KOPT-K1 (cell line): Measurements from ENCODE around the gene DPH6.
"Not testable (repeated sequence)": the region's sequence is repeated elsewhere in the genome, so short reads cannot be mapped to it uniquely, and the experiment has no call there.

Experiments used
- H3K27ac ChIP-seq: fragments of 200-600 bp; sonication (generic); 2 replicates; pipeline ENCODE4 v1.5.1; 2016; ENCODE audit warnings: antibody characterized with exemption, mild to moderate bottlenecking, low read depth, low read length; ENCODE audit not compliant: poor library complexity, severe bottlenecking
- H3K36me3 ChIP-seq: fragments of 200-600 bp; sonication (generic); 2 replicates; pipeline ENCODE4 v1.5.1; 2017; ENCODE audit warnings: antibody characterized with exemption, mild to moderate bottlenecking, low read length, moderate library complexity; ENCODE audit not compliant: insufficient read depth
- H3K9me3 ChIP-seq: fragments of 200-600 bp; sonication (generic); 2 replicates; pipeline ENCODE4 v1.5.1; 2017; ENCODE audit warnings: antibody characterized with exemption, low read length, mild to moderate bottlenecking; ENCODE audit not compliant: insufficient read depth, poor library complexity, severe bottlenecking

DPH6 gene

DNA sequence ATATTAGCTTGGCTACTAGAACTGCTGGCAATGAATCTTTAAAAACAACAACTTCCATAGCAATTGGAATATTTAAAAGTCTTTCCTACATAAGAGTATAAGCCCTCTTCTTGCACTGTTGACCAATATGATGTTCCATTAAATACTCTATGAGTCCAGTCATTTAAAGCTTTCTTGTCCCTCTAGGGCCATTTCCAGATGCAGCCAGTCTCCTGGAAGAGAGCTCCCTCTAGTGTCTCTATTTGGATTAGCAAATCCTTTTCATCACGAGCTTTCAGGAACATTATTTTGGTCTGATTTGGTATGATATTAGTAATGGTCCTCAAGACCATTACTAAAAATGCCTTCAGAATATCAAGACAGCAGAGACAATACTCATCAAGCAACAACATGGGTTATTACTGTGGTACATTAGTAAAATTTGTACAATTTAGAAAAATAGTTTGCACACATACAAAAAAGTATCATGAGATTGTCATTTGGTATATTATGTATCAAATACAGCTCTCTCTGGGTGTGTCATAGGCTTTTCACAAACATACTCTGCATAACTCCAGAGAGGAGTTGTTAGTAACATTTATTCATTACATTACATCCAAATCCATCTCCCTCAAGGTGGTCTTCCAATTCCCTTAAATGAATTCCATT, 101.3 kb downstream of the DPH6 start:
- Histone ChIP-seq H3K36me3 (no peaks in the 10 kb centered on the region), H3K9me3 (no peaks in the 10 kb centered on the region), H3K27ac (no peak overlapping the region)

DNA sequence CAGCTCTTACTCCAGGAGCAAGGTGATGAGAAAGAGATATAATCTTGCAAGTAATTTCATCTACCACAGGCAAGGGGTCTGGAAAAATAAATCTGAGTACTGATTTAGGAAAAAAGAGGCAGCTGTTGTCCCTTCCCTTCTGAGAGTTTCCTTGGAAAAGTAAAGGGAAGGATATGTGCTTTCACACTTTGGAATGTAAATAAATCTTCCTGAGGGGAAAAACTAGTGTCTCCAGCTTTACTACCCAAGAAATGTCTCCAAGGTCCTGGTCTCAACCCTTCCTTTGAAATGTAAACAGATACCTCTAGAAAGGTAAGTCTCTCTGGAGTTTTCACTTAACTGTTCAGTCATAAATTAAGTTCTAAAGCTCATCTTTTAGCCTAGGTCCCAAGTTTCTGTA, 102.6 kb downstream of the DPH6 start:
- no peak overlapping the region for H3K27ac ChIP-seq

GRCh38 chr15:35442742-35443141, 103.2 kb downstream of the DPH6 start:
- no peak overlapping the region for H3K27ac ChIP-seq
- no peaks in the 10 kb centered on the region for H3K36me3 ChIP-seq
- no peaks in the 10 kb centered on the region for H3K9me3 ChIP-seq

More for the DNA sequence above, 102.6 kb downstream of the DPH6 start:
- Histone ChIP-seq H3K9me3 (no peaks in the 10 kb centered on the region), H3K36me3 (no peaks in the 10 kb centered on the region)

- not testable (repeated sequence) for H3K36me3 ChIP-seq, H3K27ac ChIP-seq, H3K9me3 ChIP-seq
Observed at GRCh38 chr15:35441279-35441678, 104.7 kb downstream of the DPH6 start.

DNA sequence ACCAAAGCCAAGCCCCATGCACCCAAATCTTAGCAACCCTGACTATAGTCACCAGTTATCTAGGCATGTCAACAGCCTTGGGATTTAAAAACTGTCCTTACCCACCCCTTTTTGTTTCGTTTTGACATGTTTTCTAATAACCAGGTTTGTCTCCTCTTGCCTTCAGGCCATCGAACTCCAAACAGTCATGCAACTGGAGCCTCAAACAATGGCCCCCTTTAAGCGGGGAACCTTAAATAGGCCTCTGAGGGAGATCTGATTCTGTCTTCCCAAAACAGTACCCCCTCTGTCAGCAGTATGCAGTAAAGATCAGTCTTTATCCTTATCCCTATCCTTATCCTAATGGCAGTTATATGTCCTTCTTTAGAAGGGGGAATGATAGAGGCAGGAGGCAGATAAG, 105.7 kb downstream of the DPH6 start:
- no peaks in the 10 kb centered on the region for H3K36me3 ChIP-seq
- peaks cover 6% of the 10 kb centered on the region for H3K9me3 ChIP-seq
- no peak overlapping the region for H3K27ac ChIP-seq

GRCh38 chr15:35439291-35439690, 106.7 kb downstream of the DPH6 start:
- H3K9me3 ChIP-seq = peaks cover 11% of the 10 kb centered on the region
- H3K36me3 ChIP-seq = no peaks in the 10 kb centered on the region
- no peak overlapping the region for H3K27ac ChIP-seq

DNA sequence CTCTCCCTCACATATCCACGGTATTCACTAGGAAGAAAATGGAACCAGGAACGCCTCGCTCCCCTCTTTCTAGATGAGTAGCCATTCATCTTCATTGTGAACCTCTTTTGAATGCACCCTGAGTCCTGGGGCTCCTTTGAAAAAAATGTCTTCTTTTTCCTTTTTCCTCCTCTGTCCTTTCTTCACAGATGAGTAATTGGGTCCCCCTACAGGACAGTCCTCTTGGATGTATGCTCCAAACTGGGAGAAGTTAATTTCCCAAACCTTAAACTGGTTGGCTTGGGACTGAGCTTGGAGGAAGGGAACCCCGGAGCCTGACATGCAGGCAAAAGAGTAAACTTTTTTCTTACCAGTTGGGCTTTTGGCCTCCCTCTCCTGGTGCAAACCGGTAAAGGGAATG, 108.8 kb downstream of the DPH6 start:
- Histone ChIP-seq H3K9me3 (peaks cover 11% of the 10 kb centered on the region), H3K27ac (no peak overlapping the region), H3K36me3 (no peaks in the 10 kb centered on the region)

DNA sequence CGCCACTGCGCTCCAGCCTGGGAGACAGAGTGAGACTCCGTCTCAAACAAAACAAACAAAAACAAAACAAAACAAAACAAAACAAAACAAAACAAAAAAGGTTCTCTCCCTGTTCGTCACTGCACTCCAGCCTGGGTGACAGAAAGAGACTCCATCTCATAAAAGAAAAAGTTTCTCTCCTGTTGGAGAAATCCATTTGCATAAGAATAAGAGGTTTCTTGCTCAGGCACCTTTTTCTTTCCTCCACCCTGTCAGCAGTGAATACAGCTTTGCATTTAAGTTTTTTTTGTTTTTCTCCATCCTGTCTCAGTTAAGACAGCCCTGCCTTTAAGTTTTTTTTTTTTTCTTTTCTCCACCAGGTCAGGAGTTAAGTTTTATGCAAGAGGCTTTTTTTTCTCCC, 109.5 kb downstream of the DPH6 start:
- Histone ChIP-seq H3K9me3 (peaks cover 11% of the 10 kb centered on the region), H3K27ac (no peak overlapping the region), H3K36me3 (no peaks in the 10 kb centered on the region)

GRCh38 chr15:35431281-35431680, 114.7 kb downstream of the DPH6 start:
- Histone ChIP-seq H3K9me3 (peaks cover 11% of the 10 kb centered on the region), H3K36me3 (no peaks in the 10 kb centered on the region), H3K27ac (no peak overlapping the region)

DNA sequence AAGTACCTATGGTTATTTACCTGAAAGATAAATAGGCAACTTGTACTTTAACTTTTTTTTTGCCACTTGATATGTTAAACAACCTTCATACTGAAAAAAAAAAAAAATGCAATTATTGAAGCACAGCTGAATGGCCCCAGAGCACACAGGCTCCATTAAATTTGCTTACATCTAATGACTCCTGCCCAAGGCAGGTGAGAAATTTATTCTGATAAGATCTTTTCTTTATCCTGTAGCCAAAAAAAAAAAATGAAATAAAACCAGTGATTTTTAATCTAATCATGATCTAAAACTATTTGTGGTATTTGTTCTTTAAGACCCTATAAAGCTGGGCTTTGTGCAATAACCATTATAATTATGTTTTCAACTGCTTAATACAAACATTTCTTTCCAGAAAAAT, 115.7 kb downstream of the DPH6 start:
- Histone ChIP-seq H3K36me3 (no peaks in the 10 kb centered on the region), H3K27ac (no peak overlapping the region), H3K9me3 (peaks cover 6% of the 10 kb centered on the region)

GRCh38 chr15:35427496-35427895, 118.5 kb downstream of the DPH6 start:
- H3K9me3 ChIP-seq = no peaks in the 10 kb centered on the region
- H3K36me3 ChIP-seq = no peaks in the 10 kb centered on the region
- H3K27ac ChIP-seq = no peak overlapping the region

DNA sequence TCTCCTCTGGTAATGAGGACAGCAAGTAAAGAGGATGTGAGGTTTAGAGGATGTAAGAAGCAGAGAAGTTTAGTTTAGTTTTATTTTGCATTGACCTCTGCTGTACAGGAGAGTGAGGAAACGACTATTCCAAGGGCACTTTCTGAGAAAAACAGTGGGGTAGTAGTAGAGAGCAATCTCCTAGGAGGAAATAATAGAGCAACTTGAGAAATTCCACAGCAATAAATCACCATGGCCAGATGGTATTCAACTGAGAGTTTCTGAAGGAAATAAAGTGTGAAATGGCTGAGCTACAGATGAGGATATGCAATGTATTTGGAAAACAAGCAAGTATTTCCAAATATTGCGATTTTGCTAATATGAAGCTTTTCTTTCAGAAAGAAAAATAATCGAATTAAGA, 118.9 kb downstream of the DPH6 start:
- no peaks in the 10 kb centered on the region for H3K9me3 ChIP-seq
- H3K36me3 ChIP-seq = no peaks in the 10 kb centered on the region
- no peak overlapping the region for H3K27ac ChIP-seq

DNA sequence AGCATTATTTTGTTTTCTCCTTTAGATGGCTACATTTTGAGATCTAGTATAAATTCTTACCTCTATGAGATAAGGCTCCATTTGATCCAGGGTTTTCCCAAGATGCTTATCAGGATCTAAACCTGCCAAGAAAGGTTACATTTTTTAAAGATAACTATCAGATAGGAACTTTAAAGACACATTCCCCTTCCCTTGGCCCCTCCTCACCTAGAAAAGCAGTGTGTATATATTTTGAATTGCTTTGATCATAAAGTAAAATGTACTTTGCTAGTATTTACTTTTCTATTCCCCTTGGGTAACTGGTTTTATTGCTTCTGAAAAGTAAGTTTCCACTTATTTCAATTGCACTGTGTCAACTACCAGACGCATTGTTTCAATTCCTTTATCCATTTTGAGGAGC, 135.2 kb downstream of the DPH6 start:
- H3K27ac ChIP-seq = no peak overlapping the region
- no peaks in the 10 kb centered on the region for H3K9me3 ChIP-seq
- no peaks in the 10 kb centered on the region for H3K36me3 ChIP-seq

DNA sequence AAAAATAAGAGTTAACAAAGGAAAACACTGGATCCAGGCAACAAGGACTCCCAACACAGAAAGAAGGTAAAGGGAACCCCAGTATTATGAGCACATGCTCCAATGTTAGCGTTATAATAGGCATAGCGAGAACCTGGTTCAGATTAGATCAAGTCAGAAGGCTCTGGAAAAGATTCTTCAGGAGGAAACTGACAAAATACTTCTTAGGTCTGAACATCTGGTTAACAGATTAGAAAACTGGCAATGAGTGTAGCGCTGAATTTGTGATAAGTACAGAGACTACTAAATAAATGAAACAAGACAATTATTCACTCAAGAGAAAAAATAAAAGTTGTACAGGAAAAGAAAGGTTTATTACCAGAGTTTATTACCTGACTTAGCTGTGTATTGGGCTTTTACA, 146.1 kb downstream of the DPH6 start:
- H3K27ac ChIP-seq = no peak overlapping the region
- no peaks in the 10 kb centered on the region for H3K36me3 ChIP-seq
- no peaks in the 10 kb centered on the region for H3K9me3 ChIP-seq

GRCh38 chr15:35397027-35397426, 148.9 kb downstream of the DPH6 start:
- Histone ChIP-seq H3K36me3 (no peaks in the 10 kb centered on the region), H3K27ac (no peak overlapping the region), H3K9me3 (no peaks in the 10 kb centered on the region)

- Histone ChIP-seq H3K9me3 (no peaks in the 10 kb centered on the region), H3K27ac (no peak overlapping the region), H3K36me3 (no peaks in the 10 kb centered on the region)
Observed at GRCh38 chr15:35394416-35394815, 151.5 kb downstream of the DPH6 start.
